H9 (cell line): ENCODE measurements around the gene RAD23A. TPM values are rescaled to one million over a fixed set of nuclear protein-coding genes. Genes with fewer than 3 reads are reported as not detected.

ENCODE experiments used
- DNase-seq: peaks from one replicate; pipeline ENCODE4 v3.0.0-alpha.2; 2017
- H2AFZ ChIP-seq: one replicate; pipeline ENCODE4 v1.6.1; 2013; ENCODE audit warnings: mild to moderate bottlenecking, low read length, control low read depth, moderate library complexity
- H2AK5ac ChIP-seq: 2 replicates; pipeline ENCODE4 v1.6.1; 2013; ENCODE audit warnings: low read length, control low read depth, mixed read lengths; ENCODE audit not compliant: insufficient read length
- H2BK120ac ChIP-seq: one replicate; pipeline ENCODE4 v1.6.1; 2013; ENCODE audit warnings: low read depth, mild to moderate bottlenecking, low read length, control low read depth, inconsistent platforms; ENCODE audit not compliant: poor library complexity, severe bottlenecking
- H2BK12ac ChIP-seq: 2 replicates; pipeline ENCODE4 v1.6.1; 2013; ENCODE audit warnings: low read length, control low read depth, mixed read lengths, low read depth; ENCODE audit not compliant: insufficient read length
- H2BK15ac ChIP-seq: 2 replicates; pipeline ENCODE4 v1.6.1; 2013; ENCODE audit warnings: low read depth, low read length, control low read depth
- H2BK20ac ChIP-seq: one replicate; pipeline ENCODE4 v1.6.1; 2013; ENCODE audit warnings: low read depth, mild to moderate bottlenecking, low read length, control low read depth, inconsistent platforms; ENCODE audit not compliant: poor library complexity, severe bottlenecking
- H2BK5ac ChIP-seq: 2 replicates; pipeline ENCODE4 v1.6.1; 2013; ENCODE audit warnings: low read length, control low read depth, mixed read lengths; ENCODE audit not compliant: insufficient read length
- H3K14ac ChIP-seq: 2 replicates; pipeline ENCODE4 v1.6.1; 2013; ENCODE audit warnings: low read length, control low read depth; ENCODE audit not compliant: insufficient read depth
- H3K18ac ChIP-seq: 2 replicates; pipeline ENCODE4 v1.6.1; 2013; ENCODE audit warnings: low read depth, mild to moderate bottlenecking, mixed read lengths, low read length, control low read depth; ENCODE audit not compliant: insufficient read length
- H3K23ac ChIP-seq: 2 replicates; pipeline ENCODE4 v1.6.1; 2013; ENCODE audit warnings: low read length, control low read depth, mixed read lengths, low read depth; ENCODE audit not compliant: insufficient read length
- H3K23me2 ChIP-seq: 2 replicates; pipeline ENCODE4 v1.6.1; 2013; ENCODE audit warnings: low read depth, mild to moderate bottlenecking, mixed read lengths, low read length, control low read depth; ENCODE audit not compliant: insufficient read length, poor library complexity, severe bottlenecking
- H3K27ac ChIP-seq: 2 replicates; pipeline ENCODE4 v1.5.1; 2013; ENCODE audit warnings: low read length, control low read depth, mixed read lengths, low read depth; ENCODE audit not compliant: insufficient read length
- H3K27me3 ChIP-seq: 2 replicates; pipeline ENCODE4 v1.6.1; 2013; ENCODE audit warnings: low read length, control low read depth, inconsistent platforms; ENCODE audit not compliant: insufficient read depth
- H3K4ac ChIP-seq: 2 replicates; pipeline ENCODE4 v1.6.1; 2013; ENCODE audit warnings: low read depth, mild to moderate bottlenecking, control low read depth, inconsistent platforms, low read length, moderate library complexity
- H3K4me1 ChIP-seq: 2 replicates; pipeline ENCODE4 v1.6.1; 2013; ENCODE audit warnings: low read length, control low read depth, inconsistent platforms; ENCODE audit not compliant: insufficient read depth
- H3K4me2 ChIP-seq: 2 replicates; pipeline ENCODE4 v1.6.1; 2013; ENCODE audit warnings: low read length, control low read depth, mixed read lengths; ENCODE audit not compliant: insufficient read length, insufficient read depth
- H3K56ac ChIP-seq: 2 replicates; pipeline ENCODE4 v1.6.1; 2013; ENCODE audit warnings: low read depth, mild to moderate bottlenecking, mixed read lengths, low read length, control low read depth; ENCODE audit not compliant: insufficient read length
- H3K79me1 ChIP-seq: 2 replicates; pipeline ENCODE4 v1.6.1; 2013; ENCODE audit warnings: low read depth, mild to moderate bottlenecking, moderate library complexity, low read length, control low read depth, inconsistent platforms; ENCODE audit not compliant: insufficient read depth, poor library complexity, severe bottlenecking
- H3K79me2 ChIP-seq: 2 replicates; pipeline ENCODE4 v1.6.1; 2013; ENCODE audit warnings: low read length, control low read depth, inconsistent platforms; ENCODE audit not compliant: insufficient read depth
- H3K9ac ChIP-seq: 2 replicates; pipeline ENCODE4 v1.6.1; 2013; ENCODE audit warnings: low read length, control low read depth, mixed read lengths; ENCODE audit not compliant: insufficient read length; ENCODE audit errors: extremely low read depth
- H3K9me3 ChIP-seq: one replicate; pipeline ENCODE4 v1.6.1; 2013; ENCODE audit warnings: low read depth, low read length, inconsistent platforms; ENCODE audit not compliant: control insufficient read depth
- H3T11ph ChIP-seq: one replicate; pipeline ENCODE4 v1.6.1; 2013; ENCODE audit warnings: mild to moderate bottlenecking, low read length, control low read depth, inconsistent platforms
- H4K20me1 ChIP-seq: one replicate; pipeline ENCODE4 v1.6.1; 2013; ENCODE audit not compliant: control insufficient read depth, insufficient read length, insufficient read depth
- H4K5ac ChIP-seq: 2 replicates; pipeline ENCODE4 v1.6.1; 2013; ENCODE audit warnings: low read depth, mild to moderate bottlenecking, mixed read lengths, low read length, control low read depth; ENCODE audit not compliant: insufficient read length
- H4K8ac ChIP-seq: replicated peaks from 2 replicates; pipeline ENCODE4 v1.6.1; 2013; ENCODE audit warnings: low read length, control low read depth, mixed read lengths, low read depth; ENCODE audit not compliant: insufficient read length
- H4K91ac ChIP-seq: 2 replicates; pipeline ENCODE4 v1.6.1; 2013; ENCODE audit warnings: low read depth, mild to moderate bottlenecking, moderate library complexity, mixed read lengths, low read length, control low read depth; ENCODE audit not compliant: insufficient read length
- H3K27ac Mint-ChIP-seq, 3 experiments: 2 replicates in 2 of 3; 3 replicates in 1 of 3; pipeline ENCODE4 v1.8.0; 2020 to 2021; ENCODE audit warnings: mixed read lengths in 3 of 3, mild to moderate bottlenecking in 1 of 3, moderate library complexity in 1 of 3
- H3K27me3 Mint-ChIP-seq: 2 replicates; pipeline ENCODE4 v1.8.0; 2021; ENCODE audit warnings: low read depth, mild to moderate bottlenecking, moderate library complexity, mixed read lengths
- H3K36me3 Mint-ChIP-seq, 3 experiments: 2 replicates in 2 of 3; 3 replicates in 1 of 3; pipeline ENCODE4 v1.8.0; 2020 to 2021; ENCODE audit warnings: low read depth in 3 of 3, mixed read lengths in 3 of 3; ENCODE audit not compliant: insufficient read depth in 1 of 3
- H3K4me1 Mint-ChIP-seq, 2 experiments: 2 replicates each; pipeline ENCODE4 v1.8.0; 2020; ENCODE audit warnings: mixed read lengths in 2 of 2
- H3K4me3 Mint-ChIP-seq, 2 experiments: 2 replicates in 1 of 2; 3 replicates in 1 of 2; pipeline ENCODE4 v1.8.0; 2020 to 2021; ENCODE audit warnings: mild to moderate bottlenecking in 2 of 2, mixed read lengths in 2 of 2, moderate library complexity in 1 of 2
- H3K9me3 Mint-ChIP-seq, 2 experiments: 2 replicates in 1 of 2; 3 replicates in 1 of 2; pipeline ENCODE4 v1.8.0; 2020; ENCODE audit warnings: mild to moderate bottlenecking in 2 of 2, mixed read lengths in 2 of 2, moderate library complexity in 1 of 2
- WGBS: extraction: QIAGEN DNeasy Blood & Tissue Kit; methylation state at CpG from one replicate; pipeline ENCODE4 v1.1.7; 2013; ENCODE audit warnings: missing lambda C conversion rate, low lambda C conversion rate, mixed read lengths; ENCODE audit not compliant: insufficient read length; ENCODE audit errors: extremely low coverage; 5-methylcytosine and 5-hydroxymethylcytosine counted together
- total RNA-seq: library from RNA; stranded (reverse); gene quantifications from 2 replicates; pipeline ENCODE4 v1.2.1, GENCODE V29; 2021
- TF ChIP-seq, protein P1 (sequence below): fragments of 200-600 bp; sonication (generic); conservative IDR thresholded peaks from 3 replicates; pipeline ENCODE4 v1.8.0; 2021; ENCODE audit warnings: antibody characterized with exemption, mild to moderate bottlenecking

Gene RAD23A
- total RNA-seq, 1 experiment from 2014 or later = 62.2 TPM

GRCh38 chr19:12896460-12896859 lies 49.2 kb upstream of the RAD23A start:
- Histone ChIP-seq H4K8ac (no peak overlapping the region), H3K56ac (no peak overlapping the region), H2BK15ac (no peak overlapping the region), H4K91ac (no peak overlapping the region), H3K23ac (no peak overlapping the region), H2BK5ac (no peak overlapping the region), H3K9ac (no peak overlapping the region), H3K27ac (no peak overlapping the region), H3K14ac (no peak overlapping the region), H3K27me3 (no peaks in the 10 kb centered on the region), H3K4me1 (no peaks in the 10 kb centered on the region), H2BK20ac (no peak overlapping the region), H2AK5ac (no peak overlapping the region), H3K4ac (no peak overlapping the region), H3T11ph (no peak overlapping the region), H3K79me1 (no peaks in the 10 kb centered on the region), H2BK12ac (no peak overlapping the region), H3K23me2 (peaks cover 4% of the 10 kb centered on the region), H2AFZ (no peak overlapping the region), H4K20me1 (no peaks in the 10 kb centered on the region), H3K9me3 (no peaks in the 10 kb centered on the region), H4K5ac (no peak overlapping the region), H2BK120ac (no peak overlapping the region), H3K18ac (no peak overlapping the region), H3K4me2 (no peak overlapping the region), H3K79me2 (no peaks in the 10 kb centered on the region; the same call in 1 of the 2 replicates)
- Mint-ChIP-seq H3K36me3 (peaks cover 35 to 60% (median 53%) of the 10 kb centered on the region in 3 experiments; a peak in 6 of 7 replicates), H3K27ac (no peak overlapping the region), H3K4me3 (no peak overlapping the region), H3K4me1 (peaks cover 2 to 8% of the 10 kb centered on the region in 2 experiments; a peak in 1 of 4 replicates), H3K27me3 (no peaks in the 10 kb centered on the region), H3K9me3 (no peaks in the 10 kb centered on the region; a peak in 1 of 5 replicates)
- TF ChIP-seq, protein P1, sequence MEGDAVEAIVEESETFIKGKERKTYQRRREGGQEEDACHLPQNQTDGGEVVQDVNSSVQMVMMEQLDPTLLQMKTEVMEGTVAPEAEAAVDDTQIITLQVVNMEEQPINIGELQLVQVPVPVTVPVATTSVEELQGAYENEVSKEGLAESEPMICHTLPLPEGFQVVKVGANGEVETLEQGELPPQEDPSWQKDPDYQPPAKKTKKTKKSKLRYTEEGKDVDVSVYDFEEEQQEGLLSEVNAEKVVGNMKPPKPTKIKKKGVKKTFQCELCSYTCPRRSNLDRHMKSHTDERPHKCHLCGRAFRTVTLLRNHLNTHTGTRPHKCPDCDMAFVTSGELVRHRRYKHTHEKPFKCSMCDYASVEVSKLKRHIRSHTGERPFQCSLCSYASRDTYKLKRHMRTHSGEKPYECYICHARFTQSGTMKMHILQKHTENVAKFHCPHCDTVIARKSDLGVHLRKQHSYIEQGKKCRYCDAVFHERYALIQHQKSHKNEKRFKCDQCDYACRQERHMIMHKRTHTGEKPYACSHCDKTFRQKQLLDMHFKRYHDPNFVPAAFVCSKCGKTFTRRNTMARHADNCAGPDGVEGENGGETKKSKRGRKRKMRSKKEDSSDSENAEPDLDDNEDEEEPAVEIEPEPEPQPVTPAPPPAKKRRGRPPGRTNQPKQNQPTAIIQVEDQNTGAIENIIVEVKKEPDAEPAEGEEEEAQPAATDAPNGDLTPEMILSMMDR = no peak
- no peak for DNase-seq
- no CpG with 5 or more reads among the region's 17 CpGs for WGBS
